Right lobe of liver (tissue), 6 donors: ENCODE data around the gene CARS1. TPM values are rescaled to one million over a fixed set of nuclear protein-coding genes. Genes with fewer than 3 reads are reported as not detected.

Experiments
- ATAC-seq, 4 donors: fragments of 200-7000 bp; cut with Tn5 transposase; one replicate each; pipeline ENCODE4 v1.9.1; 2020; ENCODE audit warnings: mild to moderate bottlenecking in 4 of 4, moderate library complexity in 4 of 4
- DNase-seq, 3 donors: peaks; one replicate each; pipeline ENCODE4 v3.0.0-alpha.2; 2020
- H3K27ac ChIP-seq, 3 donors: fragments of 200-600 bp; one replicate each; pipeline ENCODE4 v1.8.0; 2022
- H3K27me3 ChIP-seq, 2 donors: fragments of 200-600 bp; one replicate each; pipeline ENCODE4 v1.8.0; 2022
- H3K36me3 ChIP-seq, 4 donors: fragments of 200-600 bp; sonication (generic) in 1 of 4; one replicate each; pipeline versions ENCODE4 v1.5.1 to v1.8.0; 2017 to 2022; ENCODE audit warnings: control low read depth in 1 of 4
- H3K4me1 ChIP-seq, 4 donors: fragments of 200-600 bp; sonication (generic) in 1 of 4; one replicate each; pipeline versions ENCODE4 v1.5.1 to v1.8.0; 2017 to 2022; ENCODE audit warnings: control low read depth in 1 of 4
- H3K4me3 ChIP-seq, 3 donors: fragments of 200-600 bp; one replicate each; pipeline ENCODE4 v1.8.0; 2022
- H3K9me3 ChIP-seq, 4 donors: fragments of 200-600 bp; sonication (generic) in 1 of 4; one replicate each; pipeline versions ENCODE4 v1.5.1 to v1.8.0; 2017 to 2022; ENCODE audit warnings: control low read depth in 1 of 4
- POLR2A ChIP-seq: fragments of 450-650 bp; IDR thresholded peaks from one replicate; pipeline ENCODE4 v1.6.1; 2017; ENCODE audit warnings: antibody characterized with exemption, mild to moderate bottlenecking
- WGBS: methylation state at CpG from one replicate; pipeline ENCODE4 v1.1.6; 2018; ENCODE audit warnings: low coverage, low lambda C conversion rate; ENCODE audit not compliant: insufficient coverage; ENCODE audit errors: missing lambda C conversion rate; 5-methylcytosine and 5-hydroxymethylcytosine counted together
- intact Hi-C, 2 donors: fragments of 100-400 bp; cut with DNase I; formaldehyde crosslinking; loops; one replicate each; pipeline versions ENCODE4 v1.11.2 to v1.14.1; 2022
- total RNA-seq, 6 experiments: library from RNA; depleted of rRNA in 2 of 6; stranded (reverse); fragments of >200 nt in 2 of 6; fragmentation: NEBNext Ultra II Directional in 3 of 6; extraction: Animal tissue kit (Norgen Biotek cat#: 25700) in 3 of 6; gene quantifications; one replicate each; pipeline versions ENCODE4 v1.1.0 to v1.2.4, GENCODE V29; 2016 to 2023
- TF ChIP-seq, protein P1 (sequence below), 4 donors: fragments of 200-600 bp in 3 of 4; fragments of 450-650 bp in 1 of 4; IDR thresholded peaks; one replicate each; pipeline versions ENCODE4 v1.5.1 to v1.8.0; 2016 to 2022; ENCODE audit warnings: antibody characterized with exemption in 4 of 4, mild to moderate bottlenecking in 2 of 4
- donor health status: DM: no; HTN: yes; CAD: no.
- donor health status: DM: no; HTN: no; CAD: no.
- donor health status: DM: no; HTN: no; CAD: no.
- donor health status: DM: no; HTN: yes; CAD: no.
- donor health status: DM: no; HTN: yes; CAD: no.

CARS1 gene
- total RNA-seq, 6 experiments from 2014 or later, result 17.3 to 44.7 (median 22.7) TPM

DNA sequence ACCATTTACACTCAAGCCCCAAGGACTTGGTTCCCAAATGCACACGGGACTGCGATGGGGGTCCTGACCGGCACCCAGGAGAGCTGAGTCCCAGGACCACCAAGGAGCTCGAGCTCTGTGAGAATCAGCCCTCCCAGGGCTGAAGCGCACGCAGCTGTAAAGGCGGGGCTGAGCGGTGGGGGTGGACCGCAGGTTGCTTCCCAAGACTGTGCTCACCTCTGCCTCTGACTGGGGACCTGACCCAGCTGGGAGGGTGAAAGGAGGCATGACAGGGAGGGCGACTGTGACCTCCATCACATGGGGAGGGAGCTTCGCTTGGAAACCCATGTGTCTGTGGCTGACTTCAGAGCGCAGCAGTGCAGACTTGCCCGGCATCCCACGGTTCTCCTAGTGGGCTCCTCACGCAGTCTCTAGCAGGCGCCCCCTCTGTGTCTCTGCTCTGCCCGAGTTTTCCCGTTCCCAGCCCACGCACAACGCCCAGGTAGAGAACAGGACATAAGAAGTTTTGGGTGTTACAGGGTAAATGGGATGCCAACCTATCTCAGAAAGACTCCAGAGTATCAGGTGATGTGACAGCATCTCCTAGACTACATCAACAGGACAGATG is 49.7 kb downstream of the CARS1 start:
- ATAC-seq (no peak), DNase-seq (peak in 2 of 3 donors; percentile 14 to 47)
- Histone ChIP-seq H3K4me3 (no peak overlapping the region), H3K4me1 (no peaks in the 10 kb centered on the region), H3K36me3 (peaks cover 4 to 45% (median 23%) of the 10 kb centered on the region in 4 donors), H3K9me3 (no peaks in the 10 kb centered on the region), H3K27me3 (no peaks in the 10 kb centered on the region), H3K27ac (no peak overlapping the region)
- intact Hi-C loops, result no loop called here
- TF ChIP-seq, protein P1, sequence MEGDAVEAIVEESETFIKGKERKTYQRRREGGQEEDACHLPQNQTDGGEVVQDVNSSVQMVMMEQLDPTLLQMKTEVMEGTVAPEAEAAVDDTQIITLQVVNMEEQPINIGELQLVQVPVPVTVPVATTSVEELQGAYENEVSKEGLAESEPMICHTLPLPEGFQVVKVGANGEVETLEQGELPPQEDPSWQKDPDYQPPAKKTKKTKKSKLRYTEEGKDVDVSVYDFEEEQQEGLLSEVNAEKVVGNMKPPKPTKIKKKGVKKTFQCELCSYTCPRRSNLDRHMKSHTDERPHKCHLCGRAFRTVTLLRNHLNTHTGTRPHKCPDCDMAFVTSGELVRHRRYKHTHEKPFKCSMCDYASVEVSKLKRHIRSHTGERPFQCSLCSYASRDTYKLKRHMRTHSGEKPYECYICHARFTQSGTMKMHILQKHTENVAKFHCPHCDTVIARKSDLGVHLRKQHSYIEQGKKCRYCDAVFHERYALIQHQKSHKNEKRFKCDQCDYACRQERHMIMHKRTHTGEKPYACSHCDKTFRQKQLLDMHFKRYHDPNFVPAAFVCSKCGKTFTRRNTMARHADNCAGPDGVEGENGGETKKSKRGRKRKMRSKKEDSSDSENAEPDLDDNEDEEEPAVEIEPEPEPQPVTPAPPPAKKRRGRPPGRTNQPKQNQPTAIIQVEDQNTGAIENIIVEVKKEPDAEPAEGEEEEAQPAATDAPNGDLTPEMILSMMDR (IDR thresholded peaks at IDR 0.05), result no peak
- TF ChIP-seq POLR2A, result no peak
- WGBS, result 87% methylated on average over 11 of the region's 20 CpGs

DNA sequence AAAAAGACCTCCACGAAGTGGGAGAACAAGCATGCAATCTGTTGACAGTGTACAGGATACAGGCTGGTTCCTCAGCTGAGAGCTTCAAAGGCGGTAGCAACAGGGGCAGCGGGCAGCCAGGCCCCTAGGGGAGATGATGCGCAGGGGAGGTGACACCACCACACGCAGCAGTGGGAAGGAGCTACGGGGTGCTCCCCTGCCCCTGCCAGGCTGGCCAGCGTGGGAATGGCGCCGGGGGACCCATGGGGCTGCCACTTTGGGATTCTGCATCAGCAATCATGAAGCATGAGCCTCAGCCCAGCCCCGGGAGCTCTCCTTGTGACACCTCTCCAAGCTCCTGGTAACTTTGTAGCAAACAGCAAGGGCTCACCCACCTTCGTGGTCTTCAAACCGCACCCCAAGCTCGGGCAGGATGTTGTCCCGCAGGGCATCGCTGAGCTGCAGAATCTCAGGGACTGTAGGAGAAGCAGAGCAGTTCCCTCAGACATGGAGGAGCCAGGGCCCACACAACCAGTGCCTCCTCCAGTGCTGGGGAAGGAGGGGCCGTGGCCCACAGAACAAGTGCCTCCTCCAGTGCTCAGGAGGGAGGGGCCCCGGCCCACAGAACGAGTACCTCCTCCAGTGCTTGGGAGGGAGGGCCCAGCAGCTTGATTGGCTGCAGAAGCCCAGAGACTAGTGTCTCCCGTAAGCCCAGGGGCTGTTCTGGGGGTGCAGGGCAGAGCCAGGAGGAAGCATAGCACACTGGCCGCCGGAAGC is 50.5 kb downstream of the CARS1 start:
- no peak for ATAC-seq
- Histone ChIP-seq H3K27ac (no peak overlapping the region), H3K36me3 (peaks cover 4 to 43% (median 23%) of the 10 kb centered on the region in 4 donors), H3K4me3 (no peak overlapping the region), H3K27me3 (no peaks in the 10 kb centered on the region), H3K9me3 (no peaks in the 10 kb centered on the region), H3K4me1 (peaks cover 0 to 6% (median 2%) of the 10 kb centered on the region in 4 donors)
- peak in 2 of 3 donors; percentile 13 to 45 for DNase-seq
- intact Hi-C loops, result no loop called here
- WGBS, result 66% methylated on average over 3 of the region's 21 CpGs
- TF ChIP-seq, protein P1 (IDR thresholded peaks at IDR 0.05), result no peak
- no peak for TF ChIP-seq POLR2A

DNA sequence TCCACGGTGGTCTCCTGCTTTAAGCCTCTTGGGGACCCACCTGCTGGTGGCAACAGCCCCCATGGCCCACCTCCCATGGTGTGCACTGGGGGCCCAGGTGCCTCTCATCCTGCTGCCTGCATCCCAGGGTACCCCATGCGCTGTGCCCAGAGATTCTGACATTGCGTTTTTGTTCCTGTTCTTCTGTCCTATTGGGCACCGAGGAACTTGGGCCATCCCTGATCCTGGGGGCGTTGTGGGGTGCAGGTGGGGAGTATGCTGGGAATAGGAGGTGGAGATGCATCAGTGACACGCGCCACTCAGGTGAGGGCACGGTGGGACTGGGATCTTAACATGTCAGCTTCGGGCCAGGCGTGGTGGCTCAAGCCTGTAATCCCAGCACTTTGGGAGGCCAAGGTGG is 52.7 kb downstream of the CARS1 start:
- peaks cover 0 to 22% (median 11%) of the 10 kb centered on the region in 4 donors for H3K4me1 ChIP-seq
- peaks cover 4 to 26% (median 15%) of the 10 kb centered on the region in 4 donors for H3K36me3 ChIP-seq
- DNase-seq (peak in 1 of 3 donors; percentile 17), ATAC-seq (no peak)
- H3K27me3 ChIP-seq, result no peaks in the 10 kb centered on the region
- H3K27ac ChIP-seq, result no peak overlapping the region
- no peak overlapping the region for H3K4me3 ChIP-seq
- WGBS, result 93% methylated on average over 9 of the region's 10 CpGs
- TF ChIP-seq POLR2A, result no peak
- TF ChIP-seq, protein P1 (IDR thresholded peaks at IDR 0.05), result no peak
- intact Hi-C loops, result no loop called here
- no peaks in the 10 kb centered on the region for H3K9me3 ChIP-seq

DNA sequence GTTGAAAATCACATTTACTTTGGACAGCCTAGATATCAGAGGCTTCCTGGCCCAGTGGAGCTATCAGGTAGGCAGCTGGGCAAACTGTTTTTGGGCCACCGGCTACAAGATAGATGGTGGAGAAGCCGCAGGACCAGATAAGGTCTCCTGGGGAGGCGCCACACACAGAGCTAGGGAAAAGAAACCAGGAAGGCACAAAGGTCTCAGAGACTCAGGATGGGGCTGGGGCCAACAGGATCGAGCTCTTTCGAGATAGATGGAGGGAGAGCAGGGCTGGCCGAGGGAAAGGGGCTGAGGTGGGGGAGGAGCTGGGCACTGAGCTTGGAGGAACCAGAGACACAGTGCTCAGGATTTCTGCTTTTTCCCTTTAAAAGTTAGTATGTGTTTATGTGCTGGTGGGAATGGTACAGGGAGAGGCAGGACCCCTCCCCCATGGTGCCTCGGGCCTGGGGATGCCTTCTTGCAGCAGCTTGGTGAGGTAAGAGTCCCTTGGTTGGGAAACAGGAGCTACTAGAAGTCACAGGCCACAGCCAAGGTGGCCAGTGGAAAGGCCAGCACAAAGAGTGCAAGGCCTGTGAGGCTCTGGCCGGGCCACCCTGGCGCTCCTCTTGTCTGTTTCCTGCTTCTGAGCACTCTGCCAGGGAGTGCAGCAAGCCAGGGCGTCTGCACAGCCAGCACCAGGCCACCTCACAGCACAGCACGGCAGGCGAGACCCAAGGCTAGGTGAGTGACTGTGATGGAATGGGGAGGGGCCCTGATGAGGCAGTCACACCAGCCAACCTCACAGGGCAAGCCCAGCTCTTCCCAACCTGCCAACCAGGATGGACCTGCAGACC is 53.6 kb downstream of the CARS1 start:
- H3K9me3 ChIP-seq, result no peaks in the 10 kb centered on the region
- WGBS, result 92% methylated on average over 4 of the region's 12 CpGs
- H3K36me3 ChIP-seq, result peaks cover 4 to 25% (median 15%) of the 10 kb centered on the region in 4 donors
- ATAC-seq (no peak), DNase-seq (peak in 1 of 3 donors; percentile 11)
- no peaks in the 10 kb centered on the region for H3K27me3 ChIP-seq
- intact Hi-C loops, result no loop called here
- H3K4me1 ChIP-seq, result peaks cover 0 to 22% (median 11%) of the 10 kb centered on the region in 4 donors
- no peak overlapping the region for H3K27ac ChIP-seq
- TF ChIP-seq, protein P1 (IDR thresholded peaks at IDR 0.05), result no peak
- no peak for TF ChIP-seq POLR2A
- no peak overlapping the region for H3K4me3 ChIP-seq
